Hematopoietic multipotent progenitor cell treated with erythropoietin and hydrocortisone succinate and interleukin-3 and kit ligand, for 4 days (in vitro differentiated cells): ENCODE results near the gene PCBP3.
A peak's percentile ranks its signal among the peaks of the same experiment; 100 is the strongest.
"Not testable (repeated sequence)": the region's sequence is repeated elsewhere in the genome, so short reads cannot be mapped to it uniquely, and the experiment has no call there.

Source experiments
- DNase-seq: peaks from one replicate; pipeline ENCODE4 v3.0.0-alpha.2; 2015

The PCBP3 gene

DNA sequence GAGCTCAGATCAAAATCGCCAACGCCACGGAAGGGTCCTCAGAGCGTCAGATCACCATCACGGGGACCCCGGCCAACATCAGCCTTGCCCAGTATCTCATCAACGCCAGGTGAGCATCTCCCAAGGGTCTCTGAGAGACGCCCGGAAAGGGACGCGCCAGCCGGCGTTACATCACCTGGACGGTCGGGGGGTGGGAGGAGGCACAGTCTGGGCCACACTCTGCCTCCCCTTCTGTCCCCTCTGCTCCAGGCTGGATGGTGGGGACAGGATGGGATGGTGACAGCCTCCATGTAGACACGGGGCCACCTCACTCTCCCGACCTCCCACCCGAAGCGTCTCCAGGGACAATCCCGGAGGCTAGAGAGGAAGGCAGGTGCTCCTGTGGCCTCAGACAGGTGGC, 296.6 kb downstream of the PCBP3 start:
- DNase-seq = no peak

DNA sequence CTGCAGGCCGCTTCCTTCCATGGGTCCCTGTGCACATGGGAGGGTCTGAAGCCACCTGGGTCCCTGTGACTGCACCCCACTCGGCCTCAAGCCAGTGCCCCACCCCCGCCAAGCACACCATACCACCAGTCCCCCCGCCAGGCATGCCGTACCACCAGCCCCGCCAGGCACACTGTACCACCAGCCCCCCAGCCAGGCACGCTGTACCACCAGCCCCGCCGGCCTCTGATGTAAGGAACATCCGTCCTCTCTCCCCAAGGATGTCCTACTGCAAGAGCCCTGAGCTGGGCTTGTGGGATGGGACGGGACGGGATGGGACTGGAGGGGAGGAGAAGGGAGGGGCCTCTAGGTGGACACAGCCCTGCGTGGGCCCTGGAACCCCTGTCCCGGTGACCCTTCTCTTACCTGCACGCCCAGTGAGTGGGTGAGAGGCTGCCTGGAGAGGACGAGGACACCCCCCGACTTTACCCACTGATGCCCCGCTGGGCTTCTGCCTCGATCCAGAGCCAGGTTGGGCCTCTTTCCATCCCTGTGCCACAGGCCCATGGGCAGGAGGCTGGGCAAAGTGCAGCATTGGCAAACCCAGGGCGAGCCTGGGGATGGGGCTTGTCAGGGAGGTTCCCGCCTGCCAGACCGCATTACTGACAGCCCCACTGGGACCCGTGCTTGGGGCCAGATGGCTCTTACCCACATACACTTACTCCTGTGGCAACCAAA, 297.3 kb downstream of the PCBP3 start:
- no peak for DNase-seq

DNA sequence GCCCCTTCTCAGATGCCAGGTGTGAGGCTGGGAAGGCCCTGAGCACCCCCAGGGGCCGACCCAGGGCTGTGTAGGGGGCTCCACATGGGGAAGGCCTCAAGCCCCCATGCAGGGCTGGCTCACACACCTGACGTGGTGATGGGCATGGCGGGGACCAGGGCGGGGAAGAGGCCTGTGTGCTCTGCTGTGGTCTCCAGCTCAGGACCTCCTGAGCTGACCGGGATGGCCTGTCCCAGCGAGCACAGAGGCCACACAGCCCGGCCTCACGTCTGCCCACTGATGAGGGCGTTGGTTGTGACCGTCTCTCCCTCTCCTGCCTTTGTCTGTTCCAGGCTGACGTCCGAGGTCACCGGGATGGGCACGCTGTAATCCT, 297.8 kb downstream of the PCBP3 start:
- DNase-seq = no peak

DNA sequence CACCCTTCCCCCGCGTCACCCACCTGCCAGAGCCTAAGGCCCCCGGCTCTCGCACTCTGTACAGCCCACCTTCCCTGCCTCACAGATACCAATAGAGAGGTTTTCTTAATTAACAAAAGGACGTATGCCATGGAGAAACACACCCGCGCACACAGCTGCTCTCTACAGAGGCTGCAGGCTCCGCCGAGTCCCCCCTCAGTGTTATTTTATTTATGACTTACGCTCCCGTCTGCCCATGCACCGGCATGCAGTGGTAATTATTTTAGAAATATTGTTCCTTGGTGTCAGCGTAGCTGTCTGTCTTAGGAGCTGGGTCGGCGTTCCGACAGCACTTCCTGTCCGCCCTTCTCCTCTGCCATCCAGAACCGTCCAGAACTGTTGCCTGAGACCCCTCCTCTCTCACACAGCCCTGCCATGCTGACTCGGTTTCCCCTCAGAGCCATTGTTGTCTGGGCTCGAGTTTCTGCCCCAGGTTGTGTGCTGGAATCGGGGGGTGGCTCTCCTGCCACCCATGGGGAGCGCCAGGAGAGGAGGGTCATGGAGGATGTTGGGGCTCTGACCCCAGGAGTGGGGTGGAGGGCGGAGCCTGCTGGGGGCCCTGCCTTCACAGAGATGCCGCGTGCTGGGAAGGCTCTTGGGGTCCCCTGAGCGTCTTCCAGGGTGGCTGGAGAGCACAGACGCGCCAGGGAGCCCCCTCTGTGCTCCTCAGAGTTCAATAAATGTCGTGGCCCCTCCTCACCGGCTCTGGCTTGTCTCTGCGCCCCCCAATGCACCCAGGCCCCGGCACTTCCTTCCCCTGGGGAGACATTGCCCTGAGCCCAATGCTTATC, 298.4 kb downstream of the PCBP3 start:
- no peak for DNase-seq

DNA sequence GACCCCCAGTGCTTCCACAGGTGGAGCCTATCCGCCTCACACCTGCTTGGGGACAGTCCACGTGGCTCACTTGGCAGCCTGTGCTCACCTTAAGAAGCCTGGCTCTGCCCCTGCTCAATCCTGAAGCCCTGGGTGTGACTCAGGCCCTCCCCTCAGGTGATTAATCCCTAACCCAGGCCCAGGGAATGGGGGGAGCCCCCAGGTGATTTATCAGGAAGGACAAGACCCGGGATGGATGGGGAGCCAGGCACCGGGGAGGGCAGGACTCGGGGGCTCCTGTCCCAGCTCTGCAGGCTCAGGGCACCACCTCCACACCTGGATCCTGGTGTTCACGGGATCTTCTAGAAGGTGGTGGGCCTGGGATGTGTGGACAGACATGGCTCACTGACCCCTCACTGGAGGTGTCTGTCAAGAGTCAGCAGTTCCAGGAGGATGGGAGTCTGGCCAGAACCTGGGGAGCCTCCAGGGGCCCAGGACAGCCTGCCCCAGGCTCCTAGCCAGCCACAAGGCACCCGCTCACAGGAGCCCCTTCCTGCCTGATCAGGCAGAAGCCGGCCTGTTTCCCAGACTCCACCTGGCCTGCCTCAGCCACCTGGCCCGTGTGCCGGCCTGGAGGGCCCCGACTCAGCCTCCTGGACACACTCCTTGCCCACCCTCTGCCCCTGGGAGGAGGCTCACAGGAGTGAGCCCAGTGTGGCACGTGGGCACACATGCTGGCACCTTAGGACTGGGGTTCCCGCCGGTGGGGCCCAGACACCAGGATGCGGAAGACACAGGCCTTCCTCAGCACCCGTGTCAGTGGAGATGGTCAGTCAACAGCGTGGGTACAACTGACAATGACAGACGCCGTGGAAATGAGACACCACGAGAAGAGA, 299.5 kb downstream of the PCBP3 start:
- peak; percentile 7 for DNase-seq

DNA sequence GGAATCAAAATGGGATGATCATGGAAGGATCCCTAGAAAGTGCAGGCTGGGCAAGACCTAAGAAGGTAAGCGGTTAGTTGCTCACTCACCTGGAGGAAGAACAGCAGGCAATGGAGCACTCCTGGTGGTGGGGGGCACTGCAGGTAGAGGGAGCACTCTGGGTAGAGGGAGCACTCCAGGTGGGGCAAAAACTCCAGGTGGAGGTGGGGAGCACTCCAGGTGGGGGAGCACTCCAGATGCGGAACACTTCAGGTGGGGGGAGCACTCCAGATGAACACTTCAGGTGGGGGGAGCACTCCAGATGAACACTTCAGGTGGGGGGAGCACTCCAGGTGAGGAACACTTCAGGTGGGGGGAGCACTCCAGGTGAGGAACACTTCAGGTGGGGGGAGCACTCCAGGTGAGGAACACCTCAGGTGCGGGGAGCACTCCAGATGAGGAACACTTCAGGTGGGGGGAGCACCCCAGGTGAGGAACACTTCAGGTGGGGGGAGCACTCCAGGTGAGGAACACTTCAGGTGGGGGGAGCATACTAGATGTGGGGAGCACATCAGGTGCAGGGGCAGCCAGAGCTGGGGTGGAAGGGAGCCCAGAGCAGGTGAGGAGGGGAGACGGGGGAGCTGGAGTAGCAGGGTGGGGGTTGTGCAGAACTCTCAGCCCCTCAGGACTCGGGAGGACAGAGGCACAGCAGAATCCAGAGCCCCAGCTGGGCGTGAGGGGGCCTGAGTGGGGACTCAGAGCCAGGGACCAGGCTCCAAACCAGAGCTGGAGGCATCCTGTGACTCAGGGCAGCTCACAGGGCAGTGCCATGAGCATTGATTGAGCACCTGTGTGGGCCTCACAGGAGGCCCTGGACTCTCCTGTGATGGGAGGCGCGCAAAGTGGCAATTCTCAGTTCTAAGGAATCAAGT, 300.4 kb downstream of the PCBP3 start:
- peak; percentile 11 for DNase-seq

DNA sequence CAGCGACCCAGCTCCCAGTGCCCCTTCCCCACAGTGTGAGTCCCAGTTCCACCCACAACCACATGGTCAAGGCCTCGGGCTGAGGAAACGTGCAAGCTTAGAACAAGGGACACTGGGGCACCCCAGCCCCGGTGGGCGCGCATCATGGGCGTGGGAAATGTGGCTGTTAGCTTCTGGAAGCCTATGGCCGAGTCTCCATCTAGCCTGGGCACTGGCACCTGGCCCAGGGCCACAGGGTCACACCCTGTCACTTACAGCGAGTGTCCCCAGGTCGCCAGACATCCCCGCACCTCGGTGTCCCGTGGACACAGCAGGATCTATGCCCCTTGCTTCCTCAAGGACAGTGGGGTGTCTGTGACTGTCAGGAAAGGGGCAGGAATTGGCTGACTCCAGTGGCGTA, 301.1 kb downstream of the PCBP3 start:
- no peak for DNase-seq

DNA sequence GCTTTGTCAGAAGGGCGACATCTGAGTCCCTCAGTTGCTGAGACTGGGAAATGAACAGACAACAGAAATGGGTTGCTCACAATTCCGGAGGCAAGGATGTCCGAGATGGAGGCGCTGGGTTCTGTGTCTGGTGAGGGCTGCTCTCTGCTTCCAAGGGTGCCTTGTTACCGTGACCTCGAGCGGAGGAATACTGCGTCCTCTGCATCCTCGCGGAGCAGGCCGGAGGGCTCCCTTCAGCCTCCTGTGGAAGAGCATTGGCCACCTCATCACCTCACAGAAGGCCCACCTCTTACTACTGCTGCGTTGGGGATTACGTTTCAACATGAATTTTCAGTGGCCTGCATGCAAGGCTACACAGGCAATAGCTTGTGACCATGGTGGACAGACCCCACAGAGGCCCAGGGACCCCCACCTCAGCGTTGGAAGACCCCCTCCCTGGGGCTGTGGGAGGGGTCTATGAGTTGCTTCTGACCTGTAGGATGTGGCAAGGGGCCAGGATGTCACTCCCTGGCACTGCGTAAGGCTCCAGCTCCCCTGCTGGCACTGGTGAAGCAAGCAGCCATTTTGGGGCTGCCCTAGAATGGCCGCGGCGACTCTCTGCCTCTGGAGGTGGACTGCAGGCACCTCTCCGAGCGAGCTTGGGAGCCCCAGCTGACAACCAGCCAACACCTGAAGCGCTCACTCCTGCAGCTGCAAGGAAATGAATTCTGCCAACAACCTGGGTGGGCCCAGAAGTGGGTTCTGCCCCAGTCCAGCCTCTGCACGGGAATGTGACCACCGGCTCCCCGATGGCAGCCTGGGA, 301.7 kb downstream of the PCBP3 start:
- no peak for DNase-seq

DNA sequence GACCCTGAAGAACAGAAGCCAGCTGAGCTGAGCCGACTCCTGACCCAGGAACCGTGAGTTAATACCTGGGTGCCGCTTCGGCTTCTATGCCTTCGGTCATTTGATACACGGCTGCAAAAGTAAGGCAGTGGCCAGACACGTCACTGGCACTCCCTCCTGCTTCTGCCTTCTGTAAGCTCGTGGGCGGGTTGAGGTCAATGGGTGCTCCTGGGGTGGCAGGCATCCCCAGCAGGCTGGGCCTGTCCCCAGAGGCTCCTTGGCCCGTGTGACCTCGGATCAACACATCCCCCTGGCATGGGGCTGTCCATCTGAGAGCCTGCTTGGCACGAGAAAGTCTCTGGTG, 302.3 kb downstream of the PCBP3 start:
- DNase-seq = no peak

DNA sequence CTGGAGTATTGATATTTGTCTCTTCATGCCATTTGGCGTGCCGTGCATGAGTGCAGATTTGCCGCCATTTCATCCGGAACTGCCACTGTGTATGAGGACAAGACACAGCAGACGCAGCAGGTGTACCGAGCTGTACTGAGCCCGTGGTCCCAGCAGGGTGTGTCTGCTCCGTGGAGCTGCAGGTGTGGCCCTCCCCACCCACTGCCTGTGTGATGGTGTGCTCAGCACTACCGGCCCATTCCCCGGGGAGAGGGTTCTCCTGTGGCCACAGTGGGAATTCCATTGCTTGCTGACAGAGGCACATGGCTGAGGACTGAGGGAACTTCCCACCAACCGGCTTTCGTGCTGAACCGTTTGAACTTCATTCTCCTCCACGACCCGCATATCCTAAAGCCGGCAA, 303.8 kb downstream of the PCBP3 start:
- no peak for DNase-seq

DNA sequence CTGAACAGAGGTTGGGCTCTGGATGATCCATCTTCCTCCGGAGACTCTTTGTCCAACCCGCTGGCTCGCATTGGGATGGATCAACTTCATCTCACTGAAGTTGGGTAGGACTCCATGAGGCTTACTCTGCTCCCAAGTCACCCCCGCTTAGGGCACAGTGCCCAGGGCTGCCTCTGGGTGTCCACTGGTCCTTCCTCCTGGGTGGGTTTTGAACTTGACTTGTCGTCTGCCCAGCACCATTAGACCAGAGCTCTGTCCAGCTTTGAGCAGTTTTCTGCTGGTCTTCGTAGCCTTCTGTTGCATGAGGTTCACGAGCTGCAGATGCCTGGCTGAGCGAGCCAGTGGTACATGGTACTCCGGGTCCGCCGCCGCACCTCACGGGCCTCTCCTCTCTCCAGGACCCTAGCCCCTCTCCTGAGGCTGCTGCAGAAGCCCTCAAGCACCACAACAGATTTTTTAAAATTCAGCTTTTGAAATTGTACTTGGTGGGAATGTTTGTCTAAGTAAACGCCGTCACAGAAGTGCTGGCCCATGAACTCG, 304.3 kb downstream of the PCBP3 start:
- DNase-seq = no peak

DNA sequence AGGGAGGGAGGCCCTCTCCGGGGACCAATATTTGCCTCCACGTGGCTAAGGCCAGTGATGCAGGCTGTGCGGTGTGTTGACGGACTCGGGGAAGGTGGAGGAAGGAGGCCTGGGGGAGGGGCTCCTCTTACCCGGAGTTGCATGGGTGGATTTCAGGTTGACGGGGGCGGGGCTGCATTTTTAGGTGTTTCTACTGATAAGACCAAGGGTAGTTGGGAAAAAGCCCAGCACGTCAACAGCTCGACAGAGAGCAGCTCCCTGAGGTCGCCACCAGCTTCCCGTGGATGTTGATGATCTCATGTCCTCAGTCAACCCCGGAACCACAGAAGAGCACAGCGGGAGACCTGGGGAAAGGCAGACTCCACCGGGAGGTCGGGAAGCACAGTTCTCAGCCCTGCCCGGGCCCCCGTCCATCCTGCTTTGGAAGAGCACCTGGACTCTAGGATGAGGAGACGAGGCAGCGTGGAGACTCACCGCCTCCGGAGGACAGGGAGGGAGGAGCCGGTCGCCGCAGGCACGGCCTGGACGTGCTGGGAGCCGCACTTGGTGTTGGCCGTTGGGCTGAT, 305.1 kb downstream of the PCBP3 start:
- DNase-seq = no peak

DNA sequence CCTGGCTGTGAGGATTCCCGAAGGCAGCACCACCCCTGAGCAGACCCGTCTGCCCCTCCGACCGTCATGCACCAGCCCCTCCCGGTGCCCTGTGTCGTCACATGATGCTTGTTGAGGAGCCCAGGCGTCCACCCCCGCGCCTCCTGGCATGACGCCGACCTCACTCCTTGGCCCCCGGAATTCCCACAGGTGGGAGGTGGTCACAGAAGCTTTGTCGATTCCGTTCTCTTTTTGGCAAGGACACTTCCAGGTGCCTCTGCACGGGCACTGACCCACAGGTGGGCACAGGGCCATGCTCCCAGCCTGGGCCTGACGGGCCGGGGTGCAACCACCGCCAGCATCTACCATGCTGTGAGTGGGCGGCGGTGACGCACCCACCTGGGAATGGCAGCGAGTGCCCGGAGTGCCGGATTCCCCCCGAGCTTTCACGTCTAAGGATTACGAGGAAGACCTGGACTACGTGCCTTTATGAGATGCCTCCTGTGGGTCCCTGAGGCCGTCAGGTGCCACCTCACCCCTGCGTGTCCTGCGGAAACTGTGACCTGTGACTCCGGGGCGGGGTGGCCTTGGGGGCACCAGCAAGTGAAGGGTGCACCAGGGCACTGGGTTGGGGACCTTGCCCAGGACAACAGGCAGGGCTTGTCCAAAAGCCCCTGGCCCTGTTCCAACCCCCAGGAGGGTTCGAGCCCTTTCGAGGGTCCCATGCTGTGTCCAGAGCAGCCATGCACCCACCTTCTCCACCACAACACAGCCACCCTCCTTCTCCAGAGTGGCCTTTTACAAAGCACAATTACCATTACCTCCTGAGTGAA, 306.6 kb downstream of the PCBP3 start:
- DNase-seq = no peak

DNA sequence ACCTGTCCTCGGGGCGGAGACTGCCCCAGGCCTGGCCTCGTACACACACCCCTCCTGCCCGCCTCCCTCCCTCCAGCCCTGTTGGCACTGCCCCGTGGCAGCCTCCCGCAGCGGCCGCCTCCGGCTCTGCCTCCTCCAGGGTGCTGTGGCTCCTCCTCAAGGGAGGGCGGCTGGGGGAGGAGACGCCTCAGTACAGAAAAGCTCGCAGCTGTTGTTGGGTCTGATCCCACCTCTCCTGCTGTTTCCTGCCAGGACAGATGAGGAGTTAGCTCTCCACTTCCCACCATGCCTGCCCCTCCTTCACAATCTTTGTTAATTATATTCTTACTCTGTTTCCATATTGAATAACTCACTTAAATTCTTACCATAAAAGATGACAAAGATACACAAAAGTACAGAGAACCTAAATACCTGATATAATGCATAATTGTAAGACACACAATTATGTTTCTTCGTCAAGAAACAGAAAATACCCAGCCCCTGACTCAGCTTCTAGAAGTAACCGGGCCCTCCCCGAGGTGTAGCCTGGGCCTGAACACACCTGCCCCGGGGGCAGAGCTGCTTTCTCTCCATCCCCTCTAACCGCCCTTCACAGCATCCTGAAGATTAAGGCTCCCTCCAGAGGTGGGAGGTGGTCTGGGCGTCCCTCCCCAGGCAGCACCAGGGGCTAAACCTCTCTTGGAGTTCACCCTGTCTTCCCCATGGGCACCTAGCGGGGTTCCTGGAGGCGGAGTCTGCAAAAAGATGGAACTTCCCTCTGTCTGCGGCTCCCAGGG, 307.4 kb downstream of the PCBP3 start:
- no peak for DNase-seq

DNA sequence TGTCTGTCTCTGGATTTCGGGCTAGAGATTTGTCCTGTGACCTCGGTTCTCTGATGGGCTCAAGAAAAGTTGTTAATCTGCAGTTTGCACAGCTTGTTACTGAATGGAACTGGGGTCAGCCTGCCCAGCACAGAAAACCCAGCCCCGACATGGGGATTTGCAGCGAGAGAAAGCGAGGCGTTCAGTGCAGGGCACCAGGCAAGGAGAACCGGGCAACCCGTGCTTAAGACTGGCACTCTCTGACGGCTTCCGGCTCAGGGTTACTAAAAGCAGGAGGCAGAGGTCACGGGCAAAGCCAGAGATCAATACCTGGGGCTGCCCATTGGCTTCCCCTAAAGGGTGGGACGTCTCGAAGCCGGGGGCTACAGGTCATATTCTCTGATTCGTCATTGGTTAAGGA, 308.2 kb downstream of the PCBP3 start:
- no peak for DNase-seq

DNA sequence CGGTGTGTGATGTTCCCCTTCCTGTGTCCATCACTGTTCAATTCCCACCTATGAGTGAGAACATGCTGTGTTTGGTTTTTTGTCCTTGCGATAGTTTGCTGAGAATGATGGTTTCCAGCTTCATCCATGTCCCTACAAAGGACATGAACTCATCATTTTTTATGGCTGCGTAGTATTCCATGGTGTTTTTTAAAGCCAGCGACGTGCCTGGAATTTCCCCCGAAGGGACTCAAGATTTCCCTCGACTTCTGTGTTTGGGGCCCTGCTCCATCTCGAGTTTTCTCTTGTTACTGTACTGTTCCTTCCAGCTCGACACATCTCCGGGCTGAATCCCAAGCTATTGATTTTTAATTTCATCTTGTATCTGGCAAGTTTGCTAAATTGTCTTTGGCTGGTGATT, 309.0 kb downstream of the PCBP3 start:
- DNase-seq = not testable (repeated sequence)

DNA sequence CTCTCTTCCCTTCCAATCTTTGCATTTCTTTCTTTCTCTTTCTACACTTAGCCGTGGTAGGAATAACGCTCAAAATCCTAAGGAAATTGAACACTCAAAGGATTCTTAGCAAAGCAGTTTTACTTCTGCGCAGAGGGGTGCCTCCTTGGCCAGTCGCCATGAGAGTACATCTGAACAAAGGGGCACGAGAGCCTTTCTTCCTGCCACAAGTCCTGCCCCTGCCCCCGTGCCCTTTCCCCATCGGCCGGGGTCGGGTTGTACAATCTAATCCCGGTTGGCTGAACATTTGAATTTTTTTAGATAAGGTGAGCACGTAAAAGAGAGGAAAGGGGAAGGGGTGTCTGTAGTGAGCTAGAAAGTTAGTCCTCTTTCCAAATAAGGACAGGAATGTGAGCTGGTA, 309.4 kb downstream of the PCBP3 start:
- no peak for DNase-seq

DNA sequence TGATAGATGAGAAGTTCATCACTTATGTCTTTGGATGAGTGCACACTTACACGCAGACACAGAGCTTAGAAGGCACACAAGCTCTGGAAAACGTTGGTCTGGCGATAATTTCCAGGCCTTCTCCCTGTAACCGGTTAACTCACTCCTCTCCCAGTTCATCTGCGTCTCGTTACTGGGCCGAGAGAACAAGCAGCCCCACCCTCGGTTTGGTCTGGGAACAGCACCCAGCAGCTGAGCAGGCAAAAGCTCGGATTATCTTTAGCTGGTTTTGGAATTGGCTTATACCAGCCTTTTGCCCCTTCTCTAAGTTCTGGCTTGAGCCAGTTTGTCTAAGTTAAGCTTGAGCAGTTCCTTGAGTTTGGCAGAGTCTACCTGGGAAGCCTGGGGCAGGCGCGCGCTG, 310.7 kb downstream of the PCBP3 start:
- no peak for DNase-seq

DNA sequence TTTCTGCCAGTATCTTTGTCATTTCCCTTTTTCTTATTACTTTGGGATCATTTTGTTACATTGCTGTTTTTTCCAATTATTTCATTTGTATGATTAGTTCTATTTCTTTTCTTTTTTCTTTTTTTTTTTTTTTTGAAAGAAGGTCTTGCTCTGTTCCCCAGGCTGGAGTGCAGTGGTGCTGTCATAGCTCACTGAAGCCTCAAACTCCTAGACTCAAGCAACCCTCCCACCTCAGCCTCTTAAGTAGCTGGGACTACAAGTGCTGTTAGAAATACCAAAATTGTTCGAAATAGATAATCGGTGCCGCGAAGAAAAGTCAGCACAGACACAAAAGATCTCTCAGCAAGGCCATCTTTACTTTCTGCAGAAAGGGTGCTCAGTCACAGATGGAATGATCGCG, 311.4 kb downstream of the PCBP3 start:
- no peak for DNase-seq
